ENCODE results near the gene CNN1.

DNA sequence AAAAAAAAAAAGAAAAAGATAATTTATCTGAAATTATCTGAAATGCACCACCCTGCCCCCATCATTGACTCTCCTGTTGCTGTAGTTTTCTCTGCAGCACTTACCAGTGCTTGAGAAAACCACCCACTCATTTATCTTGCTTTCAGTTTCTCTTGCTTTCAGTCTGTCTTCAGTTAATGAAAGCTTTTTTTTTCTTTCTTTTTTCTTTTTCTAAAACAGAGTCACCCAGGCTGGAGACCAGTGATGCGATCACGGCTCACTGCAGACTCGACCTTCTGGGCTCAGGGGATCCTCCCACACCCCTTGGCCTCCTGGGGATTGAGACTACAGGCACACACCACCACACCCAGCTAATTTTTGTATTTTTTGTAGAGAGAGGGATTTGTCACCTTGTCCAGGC, 43.1 kb downstream of the CNN1 start:
- no peak for TF ChIP-seq CTCF (IDR thresholded peaks at IDR 0.05; ENCODE audit: low read depth, low read length)
- TF ChIP-seq EZH2phosphoT487 (IDR thresholded peaks at IDR 0.05; ENCODE audit: low read depth): no peak

Data from OCI-LY3 (cell line).